A549 (cell line): ENCODE data around the gene GATAD1. TPM values are rescaled to one million over a fixed set of nuclear protein-coding genes. Genes with fewer than 3 reads are reported as not detected.

Experiments
- ATAC-seq, 2 experiments: fragments of 200-7000 bp in 1 of 2; fragments of >200 bp in 1 of 2; cut with Nextera tagmentation in 1 of 2; cut with Tn5 transposase in 1 of 2; 3 replicates each; pipeline versions ENCODE4 v1.8.0 to v1.9.1; 2018 to 2020; ENCODE audit warnings: mild to moderate bottlenecking in 1 of 2, moderate library complexity in 1 of 2
- CTCF ChIA-PET: fragments of 300-600 bp; sonication (Branson Sonifier 250); formaldehyde crosslinking; extraction: SDS; loops from one replicate; lab custom pipeline; 2021; ENCODE audit warnings: antibody characterized with exemption, inconsistent platforms; lab: Yijun Ruan, JAX
- POLR2A ChIA-PET: fragments of 350-600 bp; formaldehyde crosslinking; extraction: SDS; loops from one replicate; lab custom pipeline; 2021; ENCODE audit warnings: antibody characterized with exemption, inconsistent platforms; lab: Yijun Ruan, JAX
- DNase-seq, 2 experiments: peaks; one replicate each; pipeline versions ENCODE4 v3.0.0 to v3.0.0-alpha.2; 2011 to 2016; ENCODE audit warnings: low read depth in 1 of 2, low spot score in 1 of 2
- FAIRE-seq: peaks from 2 replicates; lab custom pipeline; 2011; peaks lifted over from hg19 to GRCh38; lab: Jason Lieb, UNC
- H3K27ac ChIP-seq, 2 experiments: fragments of >200 bp; sonication (Bioruptor Twin); formaldehyde crosslinking; 3 replicates each; pipeline ENCODE4 v1.5.1; 2016 to 2017
- H3K4me1 ChIP-seq: fragments of >200 bp; sonication (Bioruptor Twin); formaldehyde crosslinking; 3 replicates; pipeline ENCODE4 v1.6.1; 2016
- H3K4me2 ChIP-seq: fragments of >200 bp; sonication (Bioruptor Twin); formaldehyde crosslinking; 3 replicates; pipeline ENCODE4 v1.6.1; 2016
- H3K4me3 ChIP-seq: fragments of >200 bp; sonication (Bioruptor Twin); formaldehyde crosslinking; 3 replicates; pipeline ENCODE4 v1.5.1; 2016
- H3K9me3 ChIP-seq: fragments of >200 bp; sonication (Bioruptor Twin); formaldehyde crosslinking; 3 replicates; pipeline ENCODE4 v1.6.1; 2016
- BHLHE40 ChIP-seq: IDR thresholded peaks from 2 replicates; pipeline ENCODE4 v1.6.1; 2012; ENCODE audit warnings: low read depth, low read length, inconsistent platforms
- CHD4 ChIP-seq: fragments of 200-600 bp; sonication (generic); IDR thresholded peaks from 2 replicates; pipeline ENCODE4 v1.6.1; 2016; ENCODE audit warnings: antibody characterized with exemption, mild to moderate bottlenecking, borderline replicate concordance
- EHF ChIP-seq: fragments of 250-450 bp; sonication (Bioruptor Pico); IDR thresholded peaks from 2 replicates; pipeline ENCODE4 v1.5.0; 2020; ENCODE audit warnings: mild to moderate bottlenecking
- HOXB13 ChIP-seq: fragments of 250-450 bp; sonication (Bioruptor Pico); IDR thresholded peaks from 2 replicates; pipeline ENCODE4 v1.5.0; 2020; ENCODE audit warnings: low read depth, mild to moderate bottlenecking, moderate library complexity
- JUN ChIP-seq, 2 experiments: fragments of >200 bp; sonication (Bioruptor Twin); formaldehyde crosslinking; IDR thresholded peaks; 2 replicates in 1 of 2; 3 replicates in 1 of 2; pipeline ENCODE4 v1.6.1; 2016 to 2017
- JUNB ChIP-seq: fragments of >200 bp; sonication (Bioruptor Twin); formaldehyde crosslinking; IDR thresholded peaks from 2 replicates; pipeline ENCODE4 v1.6.1; 2016
- MAZ ChIP-seq: fragments of 150-350 bp; IDR thresholded peaks from 2 replicates; pipeline ENCODE4 v1.6.1; 2014; ENCODE audit warnings: antibody characterized with exemption, low read depth, low read length, borderline replicate concordance
- POLR2AphosphoS2 ChIP-seq: conservative IDR thresholded peaks from 2 replicates; pipeline ENCODE4 v1.6.1; 2012; ENCODE audit warnings: low read length, improper control_type of control experiment, inconsistent platforms
- RAD21 ChIP-seq, 2 experiments: fragments of >200 bp in 1 of 2; sonication (Bioruptor Twin) in 1 of 2; formaldehyde crosslinking in 1 of 2; IDR thresholded peaks in 1 of 2; conservative IDR thresholded peaks in 1 of 2; 2 replicates in 1 of 2; 3 replicates in 1 of 2; pipeline ENCODE4 v1.6.1; 2012 to 2018; ENCODE audit warnings: inconsistent platforms in 1 of 2
- RARB ChIP-seq: fragments of 250-450 bp; sonication (Bioruptor Pico); IDR thresholded peaks from 2 replicates; pipeline ENCODE4 v1.8.0; 2021; ENCODE audit warnings: mild to moderate bottlenecking, moderate library complexity
- TP53 ChIP-seq: fragments of 250-450 bp; sonication (Bioruptor Pico); IDR thresholded peaks from 2 replicates; pipeline ENCODE4 v1.5.0; 2021; ENCODE audit warnings: mild to moderate bottlenecking, moderate library complexity
- ZFP36 ChIP-seq: fragments of 450-650 bp; IDR thresholded peaks from 2 replicates; pipeline ENCODE4 v1.6.1; 2014; ENCODE audit warnings: borderline replicate concordance; ENCODE audit not compliant: partially characterized antibody
- WGBS: methylation state at CpG from one replicate; pipeline ENCODE4 v1.1.6; 2017; ENCODE audit errors: missing lambda C conversion rate; 5-methylcytosine and 5-hydroxymethylcytosine counted together
- polyA plus RNA-seq, 4 experiments: library from polyadenylated mRNA; depleted of rRNA in 3 of 4; stranded (reverse); fragments of >200 nt; fragmentation: RNase III in 1 of 4; extraction: RNeasy Plus Mini Kit Qiagen cat#74134 plus additional on column Dnase treatment in 1 of 4; gene quantifications; 2 replicates in 3 of 4; 3 replicates in 1 of 4; pipeline ENCODE4 v1.2.3, GENCODE V29; 2011 to 2017
- TF ChIP-seq, protein P1 (sequence below): fragments of 200-600 bp; sonication (generic); IDR thresholded peaks from 2 replicates; pipeline ENCODE4 v1.6.1; 2016; ENCODE audit warnings: antibody characterized with exemption, mild to moderate bottlenecking, moderate library complexity
- TF ChIP-seq, protein P2 (sequence below): fragments of 250-450 bp; sonication (Bioruptor Pico); IDR thresholded peaks from 2 replicates; pipeline ENCODE4 v1.5.0; 2020; ENCODE audit warnings: low read depth, mild to moderate bottlenecking, moderate library complexity
- TF ChIP-seq, protein P3 (sequence below): IDR thresholded peaks from 2 replicates; pipeline ENCODE4 v1.6.1; 2012

The GATAD1 gene
- polyA plus RNA-seq, 2 of the 4 experiments (the other 2 are of a cell fraction) = 20.8 to 35.7 TPM

DNA sequence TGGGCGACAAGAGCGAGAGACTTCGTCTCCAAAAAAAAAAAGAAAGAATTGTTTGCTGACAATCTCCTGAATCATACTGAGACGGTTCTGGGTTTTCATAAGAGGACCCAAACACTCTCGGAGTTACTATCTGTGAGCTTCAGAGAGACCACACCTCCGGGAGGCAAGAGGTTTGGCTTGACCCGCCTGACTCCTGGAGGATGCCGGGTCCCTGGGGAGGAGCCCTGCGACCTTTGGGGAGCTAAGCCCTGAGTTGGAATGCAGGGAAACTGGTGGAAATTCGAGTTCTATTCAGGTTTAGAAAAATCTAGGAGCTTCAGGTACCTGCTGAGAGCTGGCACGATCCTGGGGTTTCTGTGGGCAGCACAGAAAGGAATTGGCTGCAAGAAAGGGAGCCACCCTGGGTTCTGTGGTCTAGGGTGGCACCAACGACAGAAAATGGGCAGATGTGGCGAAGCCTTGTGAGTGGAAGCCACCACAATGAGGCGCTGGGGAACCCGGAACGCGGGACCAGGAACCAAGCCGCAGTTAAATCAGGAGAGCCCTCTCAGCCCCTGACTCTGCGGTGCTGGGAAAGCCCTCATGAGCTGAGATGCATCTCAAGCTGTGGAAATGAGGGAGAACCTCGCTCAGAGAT is 21.9 kb upstream of the GATAD1 start (continued):
- TF ChIP-seq, protein P1, sequence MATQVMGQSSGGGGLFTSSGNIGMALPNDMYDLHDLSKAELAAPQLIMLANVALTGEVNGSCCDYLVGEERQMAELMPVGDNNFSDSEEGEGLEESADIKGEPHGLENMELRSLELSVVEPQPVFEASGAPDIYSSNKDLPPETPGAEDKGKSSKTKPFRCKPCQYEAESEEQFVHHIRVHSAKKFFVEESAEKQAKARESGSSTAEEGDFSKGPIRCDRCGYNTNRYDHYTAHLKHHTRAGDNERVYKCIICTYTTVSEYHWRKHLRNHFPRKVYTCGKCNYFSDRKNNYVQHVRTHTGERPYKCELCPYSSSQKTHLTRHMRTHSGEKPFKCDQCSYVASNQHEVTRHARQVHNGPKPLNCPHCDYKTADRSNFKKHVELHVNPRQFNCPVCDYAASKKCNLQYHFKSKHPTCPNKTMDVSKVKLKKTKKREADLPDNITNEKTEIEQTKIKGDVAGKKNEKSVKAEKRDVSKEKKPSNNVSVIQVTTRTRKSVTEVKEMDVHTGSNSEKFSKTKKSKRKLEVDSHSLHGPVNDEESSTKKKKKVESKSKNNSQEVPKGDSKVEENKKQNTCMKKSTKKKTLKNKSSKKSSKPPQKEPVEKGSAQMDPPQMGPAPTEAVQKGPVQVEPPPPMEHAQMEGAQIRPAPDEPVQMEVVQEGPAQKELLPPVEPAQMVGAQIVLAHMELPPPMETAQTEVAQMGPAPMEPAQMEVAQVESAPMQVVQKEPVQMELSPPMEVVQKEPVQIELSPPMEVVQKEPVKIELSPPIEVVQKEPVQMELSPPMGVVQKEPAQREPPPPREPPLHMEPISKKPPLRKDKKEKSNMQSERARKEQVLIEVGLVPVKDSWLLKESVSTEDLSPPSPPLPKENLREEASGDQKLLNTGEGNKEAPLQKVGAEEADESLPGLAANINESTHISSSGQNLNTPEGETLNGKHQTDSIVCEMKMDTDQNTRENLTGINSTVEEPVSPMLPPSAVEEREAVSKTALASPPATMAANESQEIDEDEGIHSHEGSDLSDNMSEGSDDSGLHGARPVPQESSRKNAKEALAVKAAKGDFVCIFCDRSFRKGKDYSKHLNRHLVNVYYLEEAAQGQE = no peak

DNA sequence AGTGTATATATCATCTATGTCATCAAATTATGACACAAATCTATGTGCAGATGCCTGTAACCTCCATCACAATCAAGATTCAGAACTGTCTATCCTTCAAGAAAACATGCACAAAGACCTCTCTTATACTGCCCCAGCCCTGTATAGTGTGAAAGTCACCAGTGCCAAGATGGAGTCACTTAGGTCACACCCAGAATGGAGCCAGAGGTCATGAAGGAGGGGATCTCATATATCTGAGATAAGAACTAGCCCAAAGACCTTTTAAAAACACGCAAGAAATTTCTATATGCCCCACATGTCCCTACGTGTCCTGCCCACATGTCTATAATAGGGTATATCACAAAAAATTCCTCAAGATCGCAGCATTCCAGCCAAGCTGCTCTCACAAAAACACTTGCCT is 20.1 kb upstream of the GATAD1 start:
- no peak overlapping the region for H3K27ac ChIP-seq
- no peak overlapping the region for H3K4me3 ChIP-seq
- 96% methylated on average over 3 of the region's 3 CpGs for WGBS
- no peak for ATAC-seq
- no peaks in the 10 kb centered on the region for H3K9me3 ChIP-seq
- H3K4me1 ChIP-seq = peaks cover 3% of the 10 kb centered on the region; the same call in 1 of the 3 replicates
- FAIRE-seq = no peak
- H3K4me2 ChIP-seq = no peak overlapping the region
- CTCF ChIA-PET = interaction anchor here (6.1 to 7.1 kb wide), 2 partner anchors 13 to 20 kb away, joined by 63 to 98 read pairs; partner anchors contain the start of gene GATAD1
- no peak for DNase-seq
- TF ChIP-seq RAD21 (conservative IDR thresholded peaks at IDR 0.05 in 1 of 2, IDR thresholded peaks at IDR 0.05 in 1 of 2) (no peak), JUN (IDR thresholded peaks at IDR 0.05) (no peak), RARB (CRISPR knock-in tag) (no peak), TP53 (CRISPR knock-in tag) (no peak), ZFP36 (no peak), BHLHE40 (no peak), EHF (no peak), POLR2AphosphoS2 (no peak), JUNB (no peak), CHD4 (no peak), HOXB13 (CRISPR knock-in tag) (no peak), MAZ (no peak)
- TF ChIP-seq, protein P1 = no peak
- TF ChIP-seq, protein P2, sequence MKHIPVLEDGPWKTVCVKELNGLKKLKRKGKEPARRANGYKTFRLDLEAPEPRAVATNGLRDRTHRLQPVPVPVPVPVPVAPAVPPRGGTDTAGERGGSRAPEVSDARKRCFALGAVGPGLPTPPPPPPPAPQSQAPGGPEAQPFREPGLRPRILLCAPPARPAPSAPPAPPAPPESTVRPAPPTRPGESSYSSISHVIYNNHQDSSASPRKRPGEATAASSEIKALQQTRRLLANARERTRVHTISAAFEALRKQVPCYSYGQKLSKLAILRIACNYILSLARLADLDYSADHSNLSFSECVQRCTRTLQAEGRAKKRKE (CRISPR knock-in tag) = no peak
- TF ChIP-seq, protein P3, sequence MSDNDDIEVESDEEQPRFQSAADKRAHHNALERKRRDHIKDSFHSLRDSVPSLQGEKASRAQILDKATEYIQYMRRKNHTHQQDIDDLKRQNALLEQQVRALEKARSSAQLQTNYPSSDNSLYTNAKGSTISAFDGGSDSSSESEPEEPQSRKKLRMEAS = no peak
- POLR2A ChIA-PET = interaction anchor here (0.7 kb wide), 1 partner anchor 143 kb away, joined by 5 read pairs; no protein-coding TSS in a partner anchor
